ENCODE measurements around the gene RPL13. TPM values are rescaled to one million over a fixed set of nuclear protein-coding genes. Genes with fewer than 3 reads are reported as not detected.

RPL13 gene
- total RNA-seq, 4 donors from 2014 or later: 2,633 to 11,472 (median 5,632) TPM

DNA sequence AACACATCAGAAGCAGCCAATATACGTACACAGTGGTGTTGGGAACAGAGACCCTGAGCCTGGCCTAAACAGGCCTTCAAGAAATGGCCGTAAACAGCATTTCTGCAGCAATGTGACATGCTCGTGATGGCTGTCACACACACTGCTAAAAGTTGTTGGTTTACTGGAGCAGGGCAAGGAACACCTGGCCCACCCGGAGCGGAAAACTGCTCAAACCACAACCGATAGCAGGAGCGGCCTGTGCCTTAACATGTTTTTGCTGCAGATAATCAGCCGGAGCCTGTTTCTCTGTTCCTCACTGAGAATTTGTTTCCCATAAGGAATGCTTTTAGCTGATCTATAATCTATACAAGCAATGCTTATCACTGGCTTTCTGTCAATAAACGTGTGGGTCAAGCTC lies 47.0 kb downstream of the RPL13 start:
- intact Hi-C loops (cut with DNase I; ENCODE audit: low total_unique reads): no loop called here
- no peaks in the 10 kb centered on the region for H3K27me3 ChIP-seq

DNA sequence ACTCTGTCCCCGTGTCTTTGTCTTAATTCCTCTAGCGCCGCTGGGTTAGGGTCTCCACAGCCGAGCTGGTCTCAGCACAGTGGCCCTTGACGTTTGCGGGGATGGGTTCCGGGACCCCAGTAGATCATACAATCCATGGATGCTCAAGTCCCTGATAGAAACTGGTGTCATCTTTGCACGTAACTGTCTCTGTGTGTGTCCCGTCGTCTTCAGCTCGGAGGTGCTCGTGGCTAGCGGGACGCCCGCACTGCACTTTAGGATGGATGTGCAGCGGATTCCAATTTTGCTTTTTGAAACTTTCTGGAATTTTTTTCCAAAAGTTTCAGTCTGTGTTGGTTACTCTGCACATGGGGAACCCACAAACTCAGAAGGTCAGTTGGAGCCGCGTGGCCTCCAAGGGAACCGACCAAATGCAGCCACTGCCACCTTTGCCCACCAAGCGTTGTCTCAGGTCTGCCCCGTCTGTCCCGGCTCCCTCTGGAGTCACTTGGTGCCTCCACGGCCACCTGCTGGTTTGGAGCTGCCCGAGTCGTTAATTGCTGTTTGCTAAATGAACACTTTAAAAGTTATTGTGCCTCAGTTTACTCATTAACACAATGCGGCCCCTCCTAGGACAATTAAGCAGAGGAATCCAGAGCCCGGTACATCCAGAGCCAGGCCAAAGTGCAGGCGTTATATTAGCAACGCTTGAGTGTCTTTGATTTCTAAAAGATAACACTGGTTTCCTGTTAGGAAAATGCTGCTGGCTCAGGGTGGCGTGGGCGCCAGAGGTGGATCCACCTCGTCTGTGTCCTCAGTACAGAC lies 47.7 kb downstream of the RPL13 start:
- Histone ChIP-seq H3K27ac (no peak overlapping the region), H3K4me1 (no peaks in the 10 kb centered on the region), H3K27me3 (no peaks in the 10 kb centered on the region), H3K4me3 (no peak overlapping the region), H3K36me3 (no peaks in the 10 kb centered on the region), H3K9me3 (no peaks in the 10 kb centered on the region)
- DNase-seq: no peak
- TF ChIP-seq CTCF (IDR thresholded peaks at IDR 0.05) (no peak), POLR2A (IDR thresholded peaks at IDR 0.05) (no peak)
- intact Hi-C loops (cut with DNase I; ENCODE audit: low total_unique reads): no loop called here

More for the DNA sequence above, 47.0 kb downstream of the RPL13 start:
- H3K4me1 ChIP-seq: no peaks in the 10 kb centered on the region
- H3K27ac ChIP-seq: no peak overlapping the region
- H3K36me3 ChIP-seq: no peaks in the 10 kb centered on the region
- no peak for DNase-seq
- H3K4me3 ChIP-seq: no peak overlapping the region
- TF ChIP-seq POLR2A (IDR thresholded peaks at IDR 0.05) (no peak), CTCF (IDR thresholded peaks at IDR 0.05) (no peak)
- H3K9me3 ChIP-seq: no peaks in the 10 kb centered on the region

DNA sequence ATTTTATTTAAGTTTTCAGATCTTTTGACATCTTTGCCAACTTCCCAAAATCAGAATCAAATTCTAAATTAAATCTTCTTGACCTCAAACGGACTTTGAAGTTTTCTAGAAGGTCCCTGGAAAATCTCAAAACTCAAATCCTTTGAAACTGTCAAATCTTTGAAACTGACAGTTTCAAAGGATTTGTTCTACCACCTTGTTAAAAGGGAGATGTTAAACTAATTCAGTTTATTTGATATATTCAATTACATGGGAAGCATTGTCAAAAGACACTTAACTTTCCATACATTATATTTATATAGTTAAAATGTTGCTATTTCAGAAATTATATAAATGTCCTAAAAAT lies 49.6 kb downstream of the RPL13 start:
- Histone ChIP-seq H3K27me3 (no peaks in the 10 kb centered on the region), H3K9me3 (no peaks in the 10 kb centered on the region), H3K4me3 (no peak overlapping the region), H3K27ac (no peak overlapping the region), H3K36me3 (no peaks in the 10 kb centered on the region), H3K4me1 (no peaks in the 10 kb centered on the region)
- DNase-seq: no peak
- intact Hi-C loops (cut with DNase I; ENCODE audit: low total_unique reads): no loop called here
- TF ChIP-seq CTCF (IDR thresholded peaks at IDR 0.05): no peak
- no peak for TF ChIP-seq POLR2A (IDR thresholded peaks at IDR 0.05)

GRCh38 chr16:89612415-89613166 lies 52.1 kb downstream of the RPL13 start:
- no peaks in the 10 kb centered on the region for H3K36me3 ChIP-seq
- H3K27ac ChIP-seq: no peak overlapping the region
- TF ChIP-seq POLR2A (IDR thresholded peaks at IDR 0.05) (no peak), CTCF (IDR thresholded peaks at IDR 0.05) (no peak)
- intact Hi-C loops (cut with DNase I; ENCODE audit: low total_unique reads): no loop called here
- DNase-seq: no peak
- H3K9me3 ChIP-seq: no peaks in the 10 kb centered on the region
- H3K27me3 ChIP-seq: no peaks in the 10 kb centered on the region
- H3K4me1 ChIP-seq: no peaks in the 10 kb centered on the region
- H3K4me3 ChIP-seq: no peak overlapping the region

Measured in uterus (tissue), 4 donors.